Body of pancreas (tissue), 4 donors: ENCODE results near the gene C16orf74. TPM values are rescaled to one million over a fixed set of nuclear protein-coding genes. Genes with fewer than 3 reads are reported as not detected.

Source experiments
- ATAC-seq: fragments of 150-250 bp; one replicate; pipeline ENCODE4 v1.9.1; 2016
- DNase-seq, 4 donors: peaks; one replicate each; pipeline ENCODE4 v3.0.0-alpha.2; 2019
- H3K27ac ChIP-seq, 4 donors: fragments of 200-600 bp; sonication (generic); 1 replicate in 3 of 4; 2 replicates in 1 of 4; pipeline versions ENCODE4 v1.5.1 to v1.6.1; 2016 to 2019; ENCODE audit warnings: mild to moderate bottlenecking in 1 of 4, mixed read lengths in 1 of 4, moderate library complexity in 1 of 4
- H3K27me3 ChIP-seq, 2 donors: fragments of 200-600 bp; sonication (generic); one replicate each; pipeline ENCODE4 v1.6.0; 2016; ENCODE audit warnings: mild to moderate bottlenecking in 1 of 2
- H3K36me3 ChIP-seq, 2 donors: fragments of 200-600 bp; sonication (generic); replicated peaks in 1 of 2; 2 replicates each; pipeline ENCODE4 v1.5.1; 2016; ENCODE audit warnings: low read depth in 2 of 2; ENCODE audit not compliant: insufficient read depth in 1 of 2
- H3K4me1 ChIP-seq: fragments of 200-600 bp; sonication (generic); one replicate; pipeline ENCODE4 v1.6.0; 2016
- H3K4me3 ChIP-seq, 2 donors: fragments of 200-600 bp; sonication (generic); 1 replicate in 1 of 2; 2 replicates in 1 of 2; pipeline ENCODE4 v1.5.1; 2016 to 2019
- H3K9me3 ChIP-seq, 3 donors: fragments of 200-600 bp; sonication (generic); 1 replicate in 2 of 3; 2 replicates in 1 of 3; pipeline ENCODE4 v1.5.1; 2016
- CTCF ChIP-seq, 7 experiments: fragments of 450-650 bp in 4 of 7; fragments of 200-600 bp in 3 of 7; sonication (generic) in 3 of 7; IDR thresholded peaks; one replicate each; pipeline ENCODE4 v1.5.1; 2016 to 2019; ENCODE audit warnings: antibody characterized with exemption in 7 of 7
- POLR2A ChIP-seq, 3 donors: fragments of 450-650 bp; IDR thresholded peaks; one replicate each; pipeline ENCODE4 v1.6.1; 2016; ENCODE audit warnings: antibody characterized with exemption in 3 of 3, mild to moderate bottlenecking in 2 of 3
- WGBS, 2 donors: methylation state at CpG; one replicate each; pipeline ENCODE4 v1.1.5; 2017; 5-methylcytosine and 5-hydroxymethylcytosine counted together
- intact Hi-C: fragments of 100-400 bp; cut with DNase I; formaldehyde crosslinking; loops from one replicate; pipeline ENCODE4 v1.15.1; 2023
- total RNA-seq, 2 donors: library from RNA; depleted of rRNA; stranded (reverse); fragments of >200 nt; gene quantifications; one replicate each; pipeline ENCODE4 v1.1.0, GENCODE V29; 2016

C16orf74 gene
- total RNA-seq, 2 donors from 2014 or later, result 1.0 to 5.9 TPM

GRCh38 chr16:85719605-85720301 is 31.1 kb downstream of the C16orf74 start:
- Histone ChIP-seq H3K27ac (no peak overlapping the region), H3K36me3 (no peaks in the 10 kb centered on the region), H3K4me1 (no peaks in the 10 kb centered on the region), H3K27me3 (no peaks in the 10 kb centered on the region), H3K9me3 (no peaks in the 10 kb centered on the region), H3K4me3 (no peak overlapping the region)
- TF ChIP-seq POLR2A (IDR thresholded peaks at IDR 0.05) (no peak), CTCF (IDR thresholded peaks at IDR 0.05) (no peak)
- intact Hi-C loops, result loop anchor here (10.0 kb wide), 2 partner anchors 295 to 445 kb away; no protein-coding TSS in a partner anchor
- no peak for DNase-seq
- 79 to 82% methylated on average over 11 of the region's 11 CpGs for WGBS, 2 donors
- no peak for ATAC-seq

- 25 to 45% methylated on average over 11 of the region's 11 CpGs for WGBS, 2 donors
- TF ChIP-seq CTCF (IDR thresholded peaks at IDR 0.05), result peak; percentile 31 to 53 (median 44)
- TF ChIP-seq POLR2A (IDR thresholded peaks at IDR 0.05), result no peak
- DNase-seq, result peak in 2 of 4 donors; percentile 27 to 38
Observed at GRCh38 chr16:85718682-85719081, 32.2 kb downstream of the C16orf74 start.

GRCh38 chr16:85718153-85718477 is 32.8 kb downstream of the C16orf74 start:
- DNase-seq (no peak), ATAC-seq (no peak)
- Histone ChIP-seq H3K27me3 (no peaks in the 10 kb centered on the region), H3K4me1 (no peaks in the 10 kb centered on the region), H3K4me3 (no peak overlapping the region), H3K36me3 (no peaks in the 10 kb centered on the region), H3K27ac (no peak overlapping the region), H3K9me3 (no peaks in the 10 kb centered on the region)
- TF ChIP-seq POLR2A (IDR thresholded peaks at IDR 0.05), result no peak
- TF ChIP-seq CTCF (IDR thresholded peaks at IDR 0.05), result no peak
- intact Hi-C loops, result loop anchor here (10.0 kb wide), 2 partner anchors 293 to 443 kb away; no protein-coding TSS in a partner anchor
- 31 to 34% methylated on average over 6 of the region's 6 CpGs for WGBS, 2 donors

More at GRCh38 chr16:85718682-85719081, 32.2 kb downstream of the C16orf74 start:
- Histone ChIP-seq H3K36me3 (no peaks in the 10 kb centered on the region), H3K27me3 (no peaks in the 10 kb centered on the region), H3K4me3 (no peak overlapping the region), H3K9me3 (no peaks in the 10 kb centered on the region), H3K4me1 (no peaks in the 10 kb centered on the region), H3K27ac (no peak overlapping the region)
- ATAC-seq, result no peak
- intact Hi-C loops, result loop anchor here (10.0 kb wide), 2 partner anchors 294 to 444 kb away; no protein-coding TSS in a partner anchor

- intact Hi-C loops, result loop anchor here (10.0 kb wide), 2 partner anchors 293 to 443 kb away; no protein-coding TSS in a partner anchor
- no peaks in the 10 kb centered on the region for H3K27me3 ChIP-seq
- H3K4me3 ChIP-seq, result no peak overlapping the region
- H3K27ac ChIP-seq, result no peak overlapping the region
- ATAC-seq (peak; percentile 65), DNase-seq (peak; percentile 78 to 80 (median 78))
- whole genome bisulfite sequencing, 2 donors, result 14 to 38% methylated on average over 12 to 21 of the region's 21 CpGs
- H3K36me3 ChIP-seq, result no peaks in the 10 kb centered on the region
- TF ChIP-seq POLR2A (IDR thresholded peaks at IDR 0.05) (no peak), CTCF (IDR thresholded peaks at IDR 0.05) (peak; percentile 61 to 82 (median 72))
- H3K9me3 ChIP-seq, result no peaks in the 10 kb centered on the region
- H3K4me1 ChIP-seq, result no peaks in the 10 kb centered on the region
Observed at GRCh38 chr16:85717393-85718152, 33.3 kb downstream of the C16orf74 start.
